GM12873 (cell line): ENCODE results near the gene METTL18.

Experiments
- TF ChIP-seq, protein P1 (sequence below): IDR thresholded peaks from 2 replicates; pipeline ENCODE4 v1.5.1; 2012; ENCODE audit warnings: low read depth, mild to moderate bottlenecking, moderate library complexity, low read length, control low read depth; ENCODE audit not compliant: insufficient read depth; ENCODE audit errors: missing control alignments

METTL18 gene

DNA sequence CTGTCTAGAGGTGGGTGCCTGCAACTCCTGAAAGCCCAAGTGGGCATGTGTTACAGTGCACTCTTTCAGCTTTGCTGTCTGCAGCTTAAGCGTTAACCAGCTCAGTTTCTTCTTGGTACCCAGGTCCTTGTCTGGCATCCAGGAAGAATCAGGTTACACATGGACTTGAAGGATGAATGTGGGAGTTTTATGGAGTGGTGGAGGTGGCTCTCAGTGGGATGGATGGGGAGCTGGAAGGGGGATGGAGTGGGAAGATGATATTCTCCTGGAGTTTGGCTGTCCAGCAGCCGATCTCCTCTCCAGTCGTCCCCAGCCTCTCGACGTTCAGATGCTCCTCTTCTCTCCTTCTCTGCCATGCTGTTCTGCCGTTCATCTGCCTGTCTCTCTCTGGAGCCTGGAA, 9.4 kb downstream of the METTL18 start:
- TF ChIP-seq, protein P1, sequence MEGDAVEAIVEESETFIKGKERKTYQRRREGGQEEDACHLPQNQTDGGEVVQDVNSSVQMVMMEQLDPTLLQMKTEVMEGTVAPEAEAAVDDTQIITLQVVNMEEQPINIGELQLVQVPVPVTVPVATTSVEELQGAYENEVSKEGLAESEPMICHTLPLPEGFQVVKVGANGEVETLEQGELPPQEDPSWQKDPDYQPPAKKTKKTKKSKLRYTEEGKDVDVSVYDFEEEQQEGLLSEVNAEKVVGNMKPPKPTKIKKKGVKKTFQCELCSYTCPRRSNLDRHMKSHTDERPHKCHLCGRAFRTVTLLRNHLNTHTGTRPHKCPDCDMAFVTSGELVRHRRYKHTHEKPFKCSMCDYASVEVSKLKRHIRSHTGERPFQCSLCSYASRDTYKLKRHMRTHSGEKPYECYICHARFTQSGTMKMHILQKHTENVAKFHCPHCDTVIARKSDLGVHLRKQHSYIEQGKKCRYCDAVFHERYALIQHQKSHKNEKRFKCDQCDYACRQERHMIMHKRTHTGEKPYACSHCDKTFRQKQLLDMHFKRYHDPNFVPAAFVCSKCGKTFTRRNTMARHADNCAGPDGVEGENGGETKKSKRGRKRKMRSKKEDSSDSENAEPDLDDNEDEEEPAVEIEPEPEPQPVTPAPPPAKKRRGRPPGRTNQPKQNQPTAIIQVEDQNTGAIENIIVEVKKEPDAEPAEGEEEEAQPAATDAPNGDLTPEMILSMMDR = no peak

DNA sequence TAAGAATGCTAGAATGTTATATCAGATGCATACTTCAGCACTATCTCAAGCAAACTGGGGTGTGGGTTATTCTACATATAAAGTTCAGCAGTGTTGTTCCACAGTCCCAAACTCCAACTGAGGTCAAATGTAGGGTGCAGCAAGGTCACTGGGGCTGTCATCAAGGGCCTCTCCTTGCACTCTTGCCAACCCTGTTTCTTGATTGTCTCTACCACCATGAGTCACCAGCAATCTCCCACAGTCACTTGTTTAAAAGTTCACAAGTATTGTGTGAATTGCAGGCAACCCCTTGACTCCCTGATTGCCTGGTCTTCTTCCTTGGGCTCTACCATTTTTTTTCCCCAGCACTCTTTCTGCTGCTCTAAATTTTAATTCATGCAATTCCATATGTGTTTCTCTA, 10.6 kb downstream of the METTL18 start:
- TF ChIP-seq, protein P1 = no peak

DNA sequence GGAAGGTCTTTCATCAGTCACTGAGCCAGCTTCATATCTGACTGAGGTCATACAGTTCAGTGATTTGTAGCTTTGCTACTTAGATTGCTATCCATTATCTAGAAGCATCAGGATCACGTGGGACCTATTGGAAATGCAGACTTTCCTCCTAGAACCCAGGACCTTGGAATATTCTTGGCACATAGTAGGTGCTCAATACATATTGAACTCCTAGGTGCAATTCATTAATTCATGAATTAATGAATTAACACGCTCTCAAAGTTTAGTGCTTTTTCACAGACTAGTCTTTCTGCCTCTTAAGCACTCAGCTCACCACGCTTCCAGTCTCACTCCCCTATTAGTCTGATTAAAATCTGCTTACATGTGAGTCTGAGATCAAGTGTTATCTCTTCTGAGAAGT, 12.1 kb downstream of the METTL18 start:
- TF ChIP-seq, protein P1 = no peak

DNA sequence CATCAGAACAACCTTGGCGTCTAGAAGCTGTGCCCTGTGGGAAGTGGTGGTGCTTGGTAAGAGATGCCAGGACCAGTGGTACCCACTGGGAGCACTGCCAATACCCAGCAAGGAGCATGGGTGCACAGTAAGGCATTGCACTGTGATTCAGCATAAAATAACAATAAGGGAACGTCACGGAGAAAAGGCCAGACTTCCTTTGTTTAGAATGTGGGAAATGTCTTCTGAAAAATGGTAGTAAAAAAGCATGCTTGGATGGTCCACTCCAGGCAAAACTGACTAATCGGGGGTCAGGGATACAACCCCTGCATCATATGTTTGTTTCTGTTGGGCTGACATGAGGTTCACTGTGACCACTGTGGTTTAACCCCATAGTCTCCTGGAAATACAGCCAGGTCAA, 14.7 kb downstream of the METTL18 start:
- TF ChIP-seq, protein P1 = no peak

DNA sequence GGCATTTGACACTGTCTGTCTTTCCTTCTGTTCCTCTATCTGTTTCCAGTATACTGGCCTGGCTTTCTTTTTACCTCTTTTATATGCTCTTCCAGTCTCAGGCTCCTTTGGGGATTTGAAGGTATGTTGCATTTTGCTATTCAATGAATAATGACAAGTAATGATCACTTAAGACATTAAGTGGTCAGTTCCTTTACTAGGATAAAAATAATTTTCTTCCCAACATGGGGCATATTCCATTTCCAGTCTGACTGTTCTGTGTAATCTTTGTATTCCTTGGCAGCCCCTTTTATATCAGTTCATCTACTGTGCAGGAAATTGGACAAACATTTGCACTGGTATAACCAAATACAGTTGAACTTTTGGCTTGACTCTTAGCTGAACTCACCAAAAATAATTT, 15.6 kb downstream of the METTL18 start:
- TF ChIP-seq, protein P1 = no peak

DNA sequence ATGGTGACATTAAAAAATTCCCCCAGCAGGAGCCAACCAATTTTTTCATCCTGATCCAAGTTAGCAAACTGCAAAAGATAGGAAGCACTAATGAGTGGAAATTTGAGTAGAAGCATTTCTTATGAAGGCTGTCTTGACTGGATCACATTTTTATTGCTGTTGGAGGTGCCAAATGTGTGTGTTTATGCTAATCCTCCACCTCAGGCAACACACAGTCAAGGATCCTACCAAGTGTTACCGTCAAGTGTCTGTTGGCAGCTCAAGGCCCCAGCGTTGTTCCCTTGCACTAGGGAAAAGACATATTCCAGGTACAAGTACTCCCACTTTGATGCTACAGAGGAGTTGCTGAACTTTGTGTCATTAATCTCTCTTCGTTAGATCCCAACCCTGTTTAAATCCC, 18.3 kb downstream of the METTL18 start:
- TF ChIP-seq, protein P1 = no peak

DNA sequence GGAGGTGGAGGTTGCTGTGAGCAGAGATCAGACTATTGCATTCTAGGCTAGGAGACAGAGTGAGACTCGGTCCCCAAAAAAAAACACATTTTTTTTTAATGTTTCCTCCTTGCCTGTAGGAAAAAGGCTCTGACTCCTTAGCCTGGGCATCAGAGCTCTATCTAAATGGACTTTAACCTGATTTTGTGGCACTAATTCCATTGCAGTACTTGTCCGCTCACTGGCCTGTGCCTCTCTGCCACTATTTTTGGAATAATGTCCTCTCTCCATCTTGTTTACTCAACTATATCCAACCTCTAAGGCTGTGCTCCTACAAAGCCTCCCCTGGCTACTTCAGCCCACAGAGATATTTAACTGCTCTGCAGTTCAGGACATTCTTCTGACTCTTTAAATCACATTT, 26.5 kb downstream of the METTL18 start:
- TF ChIP-seq, protein P1 = no peak
